Activated naive CD8-positive, alpha-beta T cell treated with anti-CD3 and anti-CD28 coated beads, Interleukin-2, amount 10 ng/mL, durations not matched to agents 7 days and 5 days (primary cell): Measurements from ENCODE around the gene PTPRG. TPM values are rescaled to one million over a fixed set of nuclear protein-coding genes. Genes with fewer than 3 reads are reported as not detected.
"Not testable (repeated sequence)": the region's sequence is repeated elsewhere in the genome, so short reads cannot be mapped to it uniquely, and the experiment has no call there.

ENCODE experiments used
- ATAC-seq: fragments of 150-1000 bp; cut with Tn5 transposase; one replicate; pipeline ENCODE4 v1.10.0; 2021; ENCODE audit warnings: low read depth, moderate library complexity
- POLR2A ChIA-PET: fragments of 350-600 bp; sonication (Branson Sonifier 250); formaldehyde crosslinking; loops from one replicate; lab custom pipeline; 2021; ENCODE audit warnings: antibody characterized with exemption; lab: Charles Lee
- DNase-seq: peaks from one replicate; pipeline ENCODE4 v3.0.0; 2021
- H3K27ac Mint-ChIP-seq: one replicate; pipeline ENCODE4 v1.8.0; 2022; ENCODE audit warnings: mild to moderate bottlenecking, mixed read lengths
- H3K27me3 Mint-ChIP-seq: one replicate; pipeline ENCODE4 v1.8.0; 2022; ENCODE audit warnings: mild to moderate bottlenecking, moderate library complexity, mixed read lengths
- H3K36me3 Mint-ChIP-seq: one replicate; pipeline ENCODE4 v1.8.0; 2021; ENCODE audit warnings: mild to moderate bottlenecking, mixed read lengths
- H3K4me1 Mint-ChIP-seq: one replicate; pipeline ENCODE4 v1.8.0; 2021; ENCODE audit warnings: mixed read lengths
- H3K4me3 Mint-ChIP-seq: one replicate; pipeline ENCODE4 v1.8.0; 2022; ENCODE audit warnings: mild to moderate bottlenecking, moderate library complexity, mixed read lengths
- H3K9me3 Mint-ChIP-seq: one replicate; pipeline ENCODE4 v1.8.0; 2021; ENCODE audit warnings: mixed read lengths
- total RNA-seq, 2 experiments: library from RNA; stranded (reverse); gene quantifications; one replicate each; pipeline ENCODE4 v1.2.3, GENCODE V29; 2021

Gene PTPRG
- total RNA-seq, 2 experiments from 2014 or later, result not detected

- ATAC-seq (no peak), DNase-seq (no peak)
- Mint-ChIP-seq H3K27me3 (peaks cover 1% of the 10 kb centered on the region), H3K27ac (no peak overlapping the region), H3K4me3 (no peak overlapping the region), H3K36me3 (no peaks in the 10 kb centered on the region), H3K9me3 (peaks cover 2% of the 10 kb centered on the region), H3K4me1 (no peaks in the 10 kb centered on the region)
- POLR2A ChIA-PET, result no interaction called here
Observed at GRCh38 chr3:61733000-61733399, 171.6 kb downstream of the PTPRG start.

GRCh38 chr3:61733876-61734275, 172.5 kb downstream of the PTPRG start:
- ATAC-seq (no peak), DNase-seq (no peak)
- H3K27ac Mint-ChIP-seq, result no peak overlapping the region
- POLR2A ChIA-PET, result no interaction called here
- no peaks in the 10 kb centered on the region for H3K36me3 Mint-ChIP-seq
- no peak overlapping the region for H3K4me3 Mint-ChIP-seq
- H3K27me3 Mint-ChIP-seq, result no peaks in the 10 kb centered on the region
- peaks cover 2% of the 10 kb centered on the region for H3K9me3 Mint-ChIP-seq
- no peaks in the 10 kb centered on the region for H3K4me1 Mint-ChIP-seq

GRCh38 chr3:61734749-61735686, 173.6 kb downstream of the PTPRG start:
- no peak overlapping the region for H3K27ac Mint-ChIP-seq
- no peak for DNase-seq
- H3K27me3 Mint-ChIP-seq, result no peaks in the 10 kb centered on the region
- POLR2A ChIA-PET, result no interaction called here
- ATAC-seq, result no peak
- no peak overlapping the region for H3K4me3 Mint-ChIP-seq
- H3K36me3 Mint-ChIP-seq, result no peaks in the 10 kb centered on the region
- H3K4me1 Mint-ChIP-seq, result no peaks in the 10 kb centered on the region
- H3K9me3 Mint-ChIP-seq, result peaks cover 2% of the 10 kb centered on the region

GRCh38 chr3:61736506-61736905, 175.1 kb downstream of the PTPRG start:
- no peak overlapping the region for H3K27ac Mint-ChIP-seq

GRCh38 chr3:61739640-61740039, 178.3 kb downstream of the PTPRG start:
- Mint-ChIP-seq H3K4me3 (no peak overlapping the region), H3K9me3 (peaks cover 5% of the 10 kb centered on the region), H3K4me1 (no peaks in the 10 kb centered on the region), H3K27ac (no peak overlapping the region), H3K36me3 (no peaks in the 10 kb centered on the region), H3K27me3 (no peaks in the 10 kb centered on the region)
- DNase-seq (no peak), ATAC-seq (no peak)
- POLR2A ChIA-PET, result no interaction called here

More at GRCh38 chr3:61736506-61736905, 175.1 kb downstream of the PTPRG start:
- DNase-seq (no peak), ATAC-seq (no peak)
- no peaks in the 10 kb centered on the region for H3K4me1 Mint-ChIP-seq
- peaks cover 2% of the 10 kb centered on the region for H3K9me3 Mint-ChIP-seq
- no peaks in the 10 kb centered on the region for H3K27me3 Mint-ChIP-seq
- POLR2A ChIA-PET, result no interaction called here
- no peaks in the 10 kb centered on the region for H3K36me3 Mint-ChIP-seq
- H3K4me3 Mint-ChIP-seq, result no peak overlapping the region

- POLR2A ChIA-PET, result no interaction called here
Observed at GRCh38 chr3:61740494-61740893, 179.1 kb downstream of the PTPRG start.

GRCh38 chr3:61741551-61741950, 180.2 kb downstream of the PTPRG start:
- Mint-ChIP-seq H3K4me3 (no peak overlapping the region), H3K9me3 (peaks cover 4% of the 10 kb centered on the region), H3K27ac (no peak overlapping the region), H3K36me3 (no peaks in the 10 kb centered on the region), H3K4me1 (no peaks in the 10 kb centered on the region), H3K27me3 (no peaks in the 10 kb centered on the region)
- POLR2A ChIA-PET, result no interaction called here
- DNase-seq, result no peak
- ATAC-seq, result no peak

More at GRCh38 chr3:61740494-61740893, 179.1 kb downstream of the PTPRG start:
- no peaks in the 10 kb centered on the region for H3K27me3 Mint-ChIP-seq
- no peaks in the 10 kb centered on the region for H3K4me1 Mint-ChIP-seq
- H3K4me3 Mint-ChIP-seq, result no peak overlapping the region
- H3K36me3 Mint-ChIP-seq, result no peaks in the 10 kb centered on the region
- H3K9me3 Mint-ChIP-seq, result peaks cover 5% of the 10 kb centered on the region
- DNase-seq, result no peak
- H3K27ac Mint-ChIP-seq, result no peak overlapping the region
- no peak for ATAC-seq

GRCh38 chr3:61742006-61742405, 180.6 kb downstream of the PTPRG start:
- no peaks in the 10 kb centered on the region for H3K4me1 Mint-ChIP-seq
- DNase-seq, result no peak
- H3K36me3 Mint-ChIP-seq, result no peaks in the 10 kb centered on the region
- H3K27ac Mint-ChIP-seq, result no peak overlapping the region
- POLR2A ChIA-PET, result no interaction called here
- ATAC-seq, result no peak
- peaks cover 3% of the 10 kb centered on the region for H3K9me3 Mint-ChIP-seq
- H3K4me3 Mint-ChIP-seq, result no peak overlapping the region
- no peaks in the 10 kb centered on the region for H3K27me3 Mint-ChIP-seq

- POLR2A ChIA-PET, result no interaction called here
- Mint-ChIP-seq H3K4me3 (no peak overlapping the region), H3K27ac (no peak overlapping the region), H3K36me3 (no peaks in the 10 kb centered on the region), H3K27me3 (no peaks in the 10 kb centered on the region), H3K4me1 (no peaks in the 10 kb centered on the region), H3K9me3 (peaks cover 3% of the 10 kb centered on the region)
- ATAC-seq (no peak), DNase-seq (no peak)
Observed at GRCh38 chr3:61743067-61743466, 181.7 kb downstream of the PTPRG start.

GRCh38 chr3:61743686-61744242, 182.4 kb downstream of the PTPRG start:
- H3K27me3 Mint-ChIP-seq, result no peaks in the 10 kb centered on the region
- no peak for ATAC-seq
- no peak overlapping the region for H3K4me3 Mint-ChIP-seq
- H3K36me3 Mint-ChIP-seq, result no peaks in the 10 kb centered on the region
- DNase-seq, result no peak
- peaks cover 3% of the 10 kb centered on the region for H3K9me3 Mint-ChIP-seq
- POLR2A ChIA-PET, result no interaction called here
- no peaks in the 10 kb centered on the region for H3K4me1 Mint-ChIP-seq
- no peak overlapping the region for H3K27ac Mint-ChIP-seq

- Mint-ChIP-seq H3K4me3 (no peak overlapping the region), H3K9me3 (peaks cover 3% of the 10 kb centered on the region), H3K27ac (no peak overlapping the region), H3K36me3 (no peaks in the 10 kb centered on the region), H3K27me3 (no peaks in the 10 kb centered on the region), H3K4me1 (no peaks in the 10 kb centered on the region)
- no peak for DNase-seq
- POLR2A ChIA-PET, result no interaction called here
- no peak for ATAC-seq
Observed at GRCh38 chr3:61748288-61748687, 186.9 kb downstream of the PTPRG start.

GRCh38 chr3:61750766-61751165, 189.4 kb downstream of the PTPRG start:
- no peak for ATAC-seq
- Mint-ChIP-seq H3K9me3 (no peaks in the 10 kb centered on the region), H3K4me3 (no peak overlapping the region), H3K27ac (no peak overlapping the region), H3K27me3 (peaks cover 1% of the 10 kb centered on the region), H3K36me3 (no peaks in the 10 kb centered on the region), H3K4me1 (no peaks in the 10 kb centered on the region)
- POLR2A ChIA-PET, result no interaction called here
- no peak for DNase-seq

GRCh38 chr3:61758839-61759238, 197.5 kb downstream of the PTPRG start:
- ATAC-seq (no peak), DNase-seq (no peak)
- POLR2A ChIA-PET, result no interaction called here
- Mint-ChIP-seq H3K27ac (no peak overlapping the region), H3K27me3 (peaks cover 2% of the 10 kb centered on the region), H3K36me3 (no peaks in the 10 kb centered on the region), H3K4me1 (no peaks in the 10 kb centered on the region), H3K9me3 (peaks cover 4% of the 10 kb centered on the region), H3K4me3 (no peak overlapping the region)

- H3K36me3 Mint-ChIP-seq, H3K27me3 Mint-ChIP-seq, H3K27ac Mint-ChIP-seq, ATAC-seq, H3K4me1 Mint-ChIP-seq, H3K9me3 Mint-ChIP-seq, DNase-seq, POLR2A ChIA-PET, H3K4me3 Mint-ChIP-seq: not testable (repeated sequence)
Observed at GRCh38 chr3:61760783-61761182, 199.4 kb downstream of the PTPRG start.
